ENCODE data around the gene SSC5D.
"Not testable (repeated sequence)": the region's sequence is repeated elsewhere in the genome, so short reads cannot be mapped to it uniquely, and the experiment has no call there.

The SSC5D gene

GRCh38 chr19:55508120-55508519, 19.9 kb downstream of the SSC5D start:
- DNase-seq, result no peak

GRCh38 chr19:55516878-55517620, 28.8 kb downstream of the SSC5D start:
- DNase-seq, result peak; percentile 89

- DNase-seq, result peak; percentile 85
Measured at GRCh38 chr19:55519451-55520311, 31.4 kb downstream of the SSC5D start.

- DNase-seq, result no peak
Measured at GRCh38 chr19:55520691-55521292, 32.6 kb downstream of the SSC5D start.

- no peak for DNase-seq
Measured at GRCh38 chr19:55525289-55526101, 37.3 kb downstream of the SSC5D start.

- peak; percentile 74 for DNase-seq
Measured at GRCh38 chr19:55526216-55527196, 38.3 kb downstream of the SSC5D start.

- DNase-seq, result no peak
Measured at GRCh38 chr19:55527197-55528029, 39.2 kb downstream of the SSC5D start.

- no peak for DNase-seq
Measured at GRCh38 chr19:55528030-55528803, 40.0 kb downstream of the SSC5D start.

- DNase-seq, result no peak
Measured at GRCh38 chr19:55529636-55530234, 41.5 kb downstream of the SSC5D start.

- no peak for DNase-seq
Measured at GRCh38 chr19:55530996-55531395, 42.8 kb downstream of the SSC5D start.

GRCh38 chr19:55534280-55534679, 46.0 kb downstream of the SSC5D start:
- DNase-seq, result not testable (repeated sequence)

- DNase-seq, result no peak
Measured at GRCh38 chr19:55535173-55535964, 47.1 kb downstream of the SSC5D start.

GRCh38 chr19:55535965-55536350, 47.7 kb downstream of the SSC5D start:
- no peak for DNase-seq

GRCh38 chr19:55536366-55536765, 48.1 kb downstream of the SSC5D start:
- DNase-seq, result no peak

GRCh38 chr19:55536951-55537740, 48.9 kb downstream of the SSC5D start, which contains the start of gene SBK2:
TSS of gene SBK2 (minus strand) at chr19:55537133. CDS start at chr19:55536294, 839 bp downstream.
- no peak for DNase-seq

GRCh38 chr19:55537741-55538111, 49.5 kb downstream of the SSC5D start:
- DNase-seq, result peak; percentile 84

- peak; percentile 18 for DNase-seq
Measured at GRCh38 chr19:55538132-55538531, 49.9 kb downstream of the SSC5D start.

Data from EL (cell line).